Measurements from ENCODE around the gene OLFML2A.
A peak's percentile ranks its signal among the peaks of the same experiment; 100 is the strongest.

Gene OLFML2A

GRCh38 chr9:124778575-124779367, 1.8 kb downstream of the OLFML2A start:
- no peak overlapping the region; the same call in 1 of the 2 replicates for H3K9ac ChIP-seq (ENCODE audit: low read length)
- H3K36me3 ChIP-seq (ENCODE audit: insufficient read depth, low read length) = no peaks in the 10 kb centered on the region
- no peaks in the 10 kb centered on the region for H3K79me2 ChIP-seq (ENCODE audit: insufficient read depth, low read length)
- no peaks in the 10 kb centered on the region for H3F3A ChIP-seq (ENCODE audit: insufficient read depth, low read length)
- no peaks in the 10 kb centered on the region for H4K20me1 ChIP-seq (ENCODE audit: insufficient read depth, low read length)
- no peaks in the 10 kb centered on the region for H3K9me2 ChIP-seq (ENCODE audit: low read depth, low read length)
- H3K4me1 ChIP-seq (ENCODE audit: insufficient read depth, low read length, severe bottlenecking) = peaks cover 25% of the 10 kb centered on the region
- H3K4me3 ChIP-seq (ENCODE audit: low read depth, low read length, poor library complexity, severe bottlenecking) = no peak overlapping the region
- H2AFZ ChIP-seq (ENCODE audit: low read length) = no peak overlapping the region
- peak overlapping the region; percentile 20 for H3K27ac ChIP-seq (ENCODE audit: low read depth, low read length, poor library complexity, severe bottlenecking)
- H3K4me2 ChIP-seq (ENCODE audit: low read length) = peak overlapping the region; percentile 71
- H3K27me3 ChIP-seq (ENCODE audit: insufficient read depth, low read length) = no peaks in the 10 kb centered on the region
- TF ChIP-seq CTCF (IDR thresholded peaks at IDR 0.05; ENCODE audit: low read length) (no peak), EZH2 (IDR thresholded peaks at IDR 0.05; ENCODE audit: borderline replicate concordance, low read length) (no peak)
- no peaks in the 10 kb centered on the region for H3K9me3 ChIP-seq (ENCODE audit: low read length)

GRCh38 chr9:124779368-124780059, 2.6 kb downstream of the OLFML2A start:
- Histone ChIP-seq H3K9me3 (ENCODE audit: low read length) (no peaks in the 10 kb centered on the region), H3K4me3 (ENCODE audit: low read depth, low read length, poor library complexity, severe bottlenecking) (no peak overlapping the region), H2AFZ (ENCODE audit: low read length) (no peak overlapping the region), H3K27ac (ENCODE audit: low read depth, low read length, poor library complexity, severe bottlenecking) (no peak overlapping the region), H3K9ac (ENCODE audit: low read length) (no peak overlapping the region), H3K4me1 (ENCODE audit: insufficient read depth, low read length, severe bottlenecking) (peaks cover 24% of the 10 kb centered on the region), H3K79me2 (ENCODE audit: insufficient read depth, low read length) (no peaks in the 10 kb centered on the region), H3F3A (ENCODE audit: insufficient read depth, low read length) (no peaks in the 10 kb centered on the region), H3K9me2 (ENCODE audit: low read depth, low read length) (no peaks in the 10 kb centered on the region), H3K27me3 (ENCODE audit: insufficient read depth, low read length) (no peaks in the 10 kb centered on the region), H3K36me3 (ENCODE audit: insufficient read depth, low read length) (no peaks in the 10 kb centered on the region), H3K4me2 (ENCODE audit: low read length) (no peak overlapping the region), H4K20me1 (ENCODE audit: insufficient read depth, low read length) (no peaks in the 10 kb centered on the region)
- no peak for TF ChIP-seq EZH2 (IDR thresholded peaks at IDR 0.05; ENCODE audit: borderline replicate concordance, low read length)
- no peak for TF ChIP-seq CTCF (IDR thresholded peaks at IDR 0.05; ENCODE audit: low read length)

GRCh38 chr9:124780060-124780756, 3.3 kb downstream of the OLFML2A start:
- no peaks in the 10 kb centered on the region for H3F3A ChIP-seq (ENCODE audit: insufficient read depth, low read length)
- no peaks in the 10 kb centered on the region for H3K27me3 ChIP-seq (ENCODE audit: insufficient read depth, low read length)
- H3K27ac ChIP-seq (ENCODE audit: low read depth, low read length, poor library complexity, severe bottlenecking) = no peak overlapping the region
- no peaks in the 10 kb centered on the region for H3K79me2 ChIP-seq (ENCODE audit: insufficient read depth, low read length)
- no peaks in the 10 kb centered on the region for H3K9me2 ChIP-seq (ENCODE audit: low read depth, low read length)
- TF ChIP-seq EZH2 (IDR thresholded peaks at IDR 0.05; ENCODE audit: borderline replicate concordance, low read length) (no peak), CTCF (IDR thresholded peaks at IDR 0.05; ENCODE audit: low read length) (no peak)
- H3K36me3 ChIP-seq (ENCODE audit: insufficient read depth, low read length) = no peaks in the 10 kb centered on the region
- no peaks in the 10 kb centered on the region for H4K20me1 ChIP-seq (ENCODE audit: insufficient read depth, low read length)
- no peaks in the 10 kb centered on the region for H3K9me3 ChIP-seq (ENCODE audit: low read length)
- no peak overlapping the region for H3K4me3 ChIP-seq (ENCODE audit: low read depth, low read length, poor library complexity, severe bottlenecking)
- H2AFZ ChIP-seq (ENCODE audit: low read length) = no peak overlapping the region
- no peak overlapping the region for H3K9ac ChIP-seq (ENCODE audit: low read length)
- H3K4me2 ChIP-seq (ENCODE audit: low read length) = no peak overlapping the region
- H3K4me1 ChIP-seq (ENCODE audit: insufficient read depth, low read length, severe bottlenecking) = peaks cover 19% of the 10 kb centered on the region

All from OCI-LY1 (cell line).